Measurements from ENCODE around the gene TSPAN12.

DNA sequence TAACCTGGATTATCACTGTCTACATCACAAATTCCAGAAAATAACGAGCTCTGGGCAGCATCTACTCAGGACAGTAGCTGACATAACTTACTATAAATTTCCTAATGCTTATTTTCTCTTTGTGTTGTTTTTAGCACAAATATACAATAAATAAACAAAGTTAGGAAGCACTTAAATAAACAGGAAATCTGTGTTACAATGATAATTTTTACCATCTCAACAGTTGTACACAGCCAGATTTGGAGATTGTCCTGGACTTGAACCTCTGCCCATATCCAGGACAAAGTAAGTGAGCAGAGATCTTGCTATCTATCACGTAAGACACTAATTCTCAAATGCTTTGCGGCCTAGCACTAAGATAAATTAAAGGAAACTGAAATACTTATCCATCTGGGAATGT, 48.7 kb downstream of the TSPAN12 start:
- no peak for TF ChIP-seq POLR2A (IDR thresholded peaks at IDR 0.05)
- no peak for TF ChIP-seq EP300 (IDR thresholded peaks at IDR 0.05)
- TF ChIP-seq, protein P1, sequence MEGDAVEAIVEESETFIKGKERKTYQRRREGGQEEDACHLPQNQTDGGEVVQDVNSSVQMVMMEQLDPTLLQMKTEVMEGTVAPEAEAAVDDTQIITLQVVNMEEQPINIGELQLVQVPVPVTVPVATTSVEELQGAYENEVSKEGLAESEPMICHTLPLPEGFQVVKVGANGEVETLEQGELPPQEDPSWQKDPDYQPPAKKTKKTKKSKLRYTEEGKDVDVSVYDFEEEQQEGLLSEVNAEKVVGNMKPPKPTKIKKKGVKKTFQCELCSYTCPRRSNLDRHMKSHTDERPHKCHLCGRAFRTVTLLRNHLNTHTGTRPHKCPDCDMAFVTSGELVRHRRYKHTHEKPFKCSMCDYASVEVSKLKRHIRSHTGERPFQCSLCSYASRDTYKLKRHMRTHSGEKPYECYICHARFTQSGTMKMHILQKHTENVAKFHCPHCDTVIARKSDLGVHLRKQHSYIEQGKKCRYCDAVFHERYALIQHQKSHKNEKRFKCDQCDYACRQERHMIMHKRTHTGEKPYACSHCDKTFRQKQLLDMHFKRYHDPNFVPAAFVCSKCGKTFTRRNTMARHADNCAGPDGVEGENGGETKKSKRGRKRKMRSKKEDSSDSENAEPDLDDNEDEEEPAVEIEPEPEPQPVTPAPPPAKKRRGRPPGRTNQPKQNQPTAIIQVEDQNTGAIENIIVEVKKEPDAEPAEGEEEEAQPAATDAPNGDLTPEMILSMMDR (IDR thresholded peaks at IDR 0.05), result no peak

Data from ovary (tissue), 3 donors.